Measurements from ENCODE around the gene KCNIP1.

The KCNIP1 gene

GRCh38 chr5:170579601-170580000 lies 75.8 kb downstream of the KCNIP1 start:
- DNase-seq (ENCODE audit: low read depth in 1 of 2, low spot score in 1 of 2), result no peak
- Histone ChIP-seq H3K27me3 (ENCODE audit: insufficient read depth, poor library complexity, severe bottlenecking) (no peaks in the 10 kb centered on the region), H3K27ac (replicated peaks) (no peak overlapping the region), H3K4me3 (replicated peaks; ENCODE audit: insufficient read depth, low read length) (no peak overlapping the region)
- TF ChIP-seq REST (IDR thresholded peaks at IDR 0.05; ENCODE audit: insufficient replicate concordance, low read depth) (no peak), POLR2AphosphoS5 (IDR thresholded peaks at IDR 0.05; ENCODE audit: low read depth) (no peak), GABPA (IDR thresholded peaks at IDR 0.05; ENCODE audit: low read depth) (no peak), CTCF (IDR thresholded peaks at IDR 0.05; ENCODE audit: insufficient read depth, low read length) (no peak), SPI1 (IDR thresholded peaks at IDR 0.05; ENCODE audit: borderline replicate concordance, low read depth) (no peak)

GRCh38 chr5:170581211-170581610 lies 77.4 kb downstream of the KCNIP1 start:
- no peak overlapping the region for H3K4me3 ChIP-seq (replicated peaks; ENCODE audit: insufficient read depth, low read length)
- H3K27me3 ChIP-seq (ENCODE audit: insufficient read depth, poor library complexity, severe bottlenecking), result no peaks in the 10 kb centered on the region
- H3K27ac ChIP-seq (replicated peaks), result no peak overlapping the region
- no peak for DNase-seq (ENCODE audit: low read depth in 1 of 2, low spot score in 1 of 2)
- TF ChIP-seq GABPA (IDR thresholded peaks at IDR 0.05; ENCODE audit: low read depth), result no peak
- no peak for TF ChIP-seq CTCF (IDR thresholded peaks at IDR 0.05; ENCODE audit: insufficient read depth, low read length)
- no peak for TF ChIP-seq REST (IDR thresholded peaks at IDR 0.05; ENCODE audit: insufficient replicate concordance, low read depth)
- TF ChIP-seq SPI1 (IDR thresholded peaks at IDR 0.05; ENCODE audit: borderline replicate concordance, low read depth), result no peak
- TF ChIP-seq POLR2AphosphoS5 (IDR thresholded peaks at IDR 0.05; ENCODE audit: low read depth), result no peak

- Histone ChIP-seq H3K27me3 (ENCODE audit: insufficient read depth, poor library complexity, severe bottlenecking) (no peaks in the 10 kb centered on the region), H3K4me3 (replicated peaks; ENCODE audit: insufficient read depth, low read length) (no peak overlapping the region), H3K27ac (replicated peaks) (no peak overlapping the region)
- DNase-seq (ENCODE audit: low read depth in 1 of 2, low spot score in 1 of 2), result no peak
- TF ChIP-seq GABPA (IDR thresholded peaks at IDR 0.05; ENCODE audit: low read depth) (no peak), REST (IDR thresholded peaks at IDR 0.05; ENCODE audit: insufficient replicate concordance, low read depth) (no peak), CTCF (IDR thresholded peaks at IDR 0.05; ENCODE audit: insufficient read depth, low read length) (no peak), SPI1 (IDR thresholded peaks at IDR 0.05; ENCODE audit: borderline replicate concordance, low read depth) (no peak)
These were observed 79.0 kb downstream of the KCNIP1 start for GRCh38 chr5:170582644-170583330.

Measured in HL-60 (cell line).